ENCODE data around the gene SLC5A6.

DNA sequence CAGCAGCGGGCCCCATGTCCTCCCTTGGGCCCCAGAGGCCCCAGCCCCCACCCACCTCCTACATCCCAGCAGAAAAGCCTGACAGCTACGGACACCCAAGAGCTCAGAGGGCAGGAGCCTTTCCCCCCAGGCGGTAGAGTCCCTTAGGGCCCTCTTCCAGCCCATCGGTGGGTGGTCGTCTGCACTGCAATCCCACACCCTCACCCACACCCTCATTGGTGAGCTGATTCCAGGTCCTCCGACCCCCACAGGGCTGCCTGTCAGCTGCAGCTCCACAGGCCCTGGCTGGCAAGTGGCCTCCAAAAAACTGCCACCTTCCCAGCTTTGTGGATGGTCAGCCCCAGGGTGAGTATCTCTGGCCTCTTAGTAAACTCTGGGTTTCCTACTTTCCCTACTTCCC lies 52.8 kb downstream of the SLC5A6 start:
- no peak for TF ChIP-seq POLR2A (IDR thresholded peaks at IDR 0.05; ENCODE audit: low read length)
- no peak for TF ChIP-seq GATA1 (IDR thresholded peaks at IDR 0.05; ENCODE audit: low read depth, low read length)

Measured in erythroblast (primary cell).